HepG2 (cell line): ENCODE results near the gene MRPL2. TPM values are rescaled to one million over a fixed set of nuclear protein-coding genes. Genes with fewer than 3 reads are reported as not detected.

Experiments used
- CAMTA2 ChIP-seq: sonication (generic); formaldehyde crosslinking; IDR thresholded peaks from 2 replicates; pipeline ENCODE4 v1.4.0; 2020; ENCODE audit warnings: mild to moderate bottlenecking, missing genetic modification reagents, borderline replicate concordance
- DNMT1 ChIP-seq: sonication (generic); formaldehyde crosslinking; IDR thresholded peaks from 2 replicates; pipeline ENCODE4 v1.5.1; 2020; ENCODE audit warnings: mild to moderate bottlenecking, missing genetic modification reagents
- DNMT3B ChIP-seq: conservative IDR thresholded peaks from 2 replicates; pipeline ENCODE4 v1.6.1; 2016; ENCODE audit warnings: missing biosample characterization, control low read depth
- ELF1 ChIP-seq: sonication (generic); formaldehyde crosslinking; IDR thresholded peaks from 2 replicates; pipeline ENCODE4 v1.4.0; 2020; ENCODE audit warnings: missing genetic modification reagents
- GLI4 ChIP-seq: sonication (generic); formaldehyde crosslinking; IDR thresholded peaks from 2 replicates; pipeline ENCODE4 v1.5.1; 2020; ENCODE audit warnings: missing genetic modification reagents, mild to moderate bottlenecking, moderate library complexity, borderline replicate concordance
- RAD21 ChIP-seq: fragments of 450-650 bp; formaldehyde crosslinking; IDR thresholded peaks from 2 replicates; pipeline ENCODE4 v1.5.0; 2020; ENCODE audit warnings: mild to moderate bottlenecking
- RBFOX2 ChIP-seq: fragments of 200-400 bp; formaldehyde crosslinking; IDR thresholded peaks from 2 replicates; pipeline ENCODE4 v1.6.1; 2017; ENCODE audit warnings: low read depth, mild to moderate bottlenecking, low read length
- REL ChIP-seq: sonication (generic); formaldehyde crosslinking; conservative IDR thresholded peaks from 2 replicates; pipeline ENCODE4 v1.8.0; 2022; ENCODE audit warnings: mild to moderate bottlenecking, missing genetic modification reagents, moderate library complexity
- SNAI1 ChIP-seq: sonication (generic); formaldehyde crosslinking; IDR thresholded peaks from 2 replicates; pipeline ENCODE4 v1.5.0; 2020; ENCODE audit warnings: mild to moderate bottlenecking, missing genetic modification reagents, borderline replicate concordance
- TOPORS ChIP-seq: sonication (generic); formaldehyde crosslinking; IDR thresholded peaks from 2 replicates; pipeline ENCODE4 v1.8.0; 2023; ENCODE audit warnings: mild to moderate bottlenecking, missing genetic modification reagents
- ZNF761 ChIP-seq: sonication (generic); formaldehyde crosslinking; conservative IDR thresholded peaks from 2 replicates; pipeline ENCODE4 v1.4.0; 2020; ENCODE audit warnings: mild to moderate bottlenecking, missing genetic modification reagents
- ZNF777 ChIP-seq: sonication (generic); formaldehyde crosslinking; IDR thresholded peaks from 2 replicates; pipeline ENCODE4 v1.4.0; 2020; ENCODE audit warnings: missing genetic modification reagents
- polyA plus RNA-seq, 8 experiments: library from polyadenylated mRNA; depleted of rRNA in 3 of 8; stranded (reverse) in 7 of 8; unstranded in 1 of 8; fragments of >200 nt; fragmentation: Illumina TruSeq in 4 of 8; extraction: Trizol in 4 of 8; gene quantifications; 2 replicates each; pipeline versions ENCODE4 v1.2.1 to v1.2.3, GENCODE V29; 2011 to 2016; ENCODE audit warnings: low read depth in 4 of 8, missing spikeins in 1 of 8, mixed read lengths in 1 of 8; ENCODE audit not compliant: insufficient read depth in 1 of 8
- total RNA-seq, 5 experiments: library from RNA; depleted of rRNA; stranded (reverse); fragments of >200 nt; fragmentation: Illumina TruSeq; extraction: Trizol; gene quantifications; 2 replicates each; pipeline ENCODE4 v1.2.3, GENCODE V29; 2016; ENCODE audit warnings: low read depth in 1 of 5
- TF ChIP-seq, protein P1 (sequence below): sonication (generic); formaldehyde crosslinking; IDR thresholded peaks from 2 replicates; pipeline ENCODE4 v1.5.0; 2020; ENCODE audit warnings: missing genetic modification reagents, mild to moderate bottlenecking, borderline replicate concordance
- TF ChIP-seq, protein P2 (sequence below), 2 experiments: sonication (generic) in 1 of 2; formaldehyde crosslinking in 1 of 2; IDR thresholded peaks; 2 replicates each; pipeline versions ENCODE4 v1.6.1 to v1.9.0; 2014 to 2022; ENCODE audit warnings: antibody characterized with exemption in 1 of 2, borderline replicate concordance in 1 of 2, inconsistent platforms in 1 of 2, low read depth in 1 of 2, missing genetic modification reagents in 1 of 2
- TF ChIP-seq, protein P3 (sequence below): sonication (generic); formaldehyde crosslinking; IDR thresholded peaks from 2 replicates; pipeline ENCODE4; 2020; ENCODE audit warnings: missing genetic modification reagents, mild to moderate bottlenecking, borderline replicate concordance
- TF ChIP-seq, protein P4 (sequence below): sonication (generic); formaldehyde crosslinking; IDR thresholded peaks from 2 replicates; pipeline ENCODE4 v1.5.0; 2020; ENCODE audit warnings: missing genetic modification reagents

The MRPL2 gene
- total and polyA plus RNA-seq, 2 of the 13 experiments (the other 11 are each of a cell fraction or from before 2014, with no cell fraction given), result 56.8 to 65.6 TPM

DNA sequence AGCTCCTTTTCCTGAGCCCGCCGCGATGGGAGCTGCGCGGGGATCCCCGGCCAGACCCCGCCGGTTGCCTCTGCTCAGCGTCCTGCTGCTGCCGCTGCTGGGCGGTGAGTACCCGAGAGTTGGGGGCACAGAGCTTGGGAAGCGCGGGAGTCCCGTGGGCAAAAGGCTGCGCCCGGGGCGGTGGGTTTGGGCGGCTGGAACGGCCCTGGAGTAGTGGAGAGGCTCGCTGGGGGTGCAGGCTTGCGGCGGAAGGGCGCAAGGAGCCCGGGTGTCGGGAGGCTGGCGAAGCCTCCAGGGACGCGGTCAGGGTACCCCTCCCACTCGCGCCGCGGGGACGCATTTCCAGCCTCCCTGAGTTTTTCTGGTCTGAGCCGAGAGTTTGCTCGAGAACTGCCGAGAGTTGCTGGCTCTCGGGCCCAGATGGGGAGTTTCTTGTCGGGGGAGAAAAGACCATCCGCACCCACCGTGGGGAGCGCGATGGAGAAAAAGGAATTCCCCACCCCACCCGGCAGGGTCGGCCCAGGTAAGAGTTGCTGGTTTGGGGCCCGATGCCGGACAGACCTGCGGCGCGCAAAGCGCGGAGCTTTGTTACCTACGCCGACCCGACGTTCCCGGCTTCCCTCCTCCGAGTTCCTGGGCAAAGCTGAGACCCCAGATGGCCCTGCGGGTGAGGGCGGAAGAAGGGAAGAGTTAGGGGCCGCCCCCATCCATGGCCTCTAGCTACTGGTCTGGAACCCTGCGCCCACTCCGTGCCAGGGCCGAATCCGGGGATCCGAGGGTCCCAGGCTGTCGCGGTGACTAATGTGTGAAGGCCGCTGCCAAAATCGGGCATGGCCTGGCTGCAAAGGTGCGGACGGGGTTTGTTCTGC is 17.5 kb upstream of the MRPL2 start (continued):
- TF ChIP-seq, protein P1, sequence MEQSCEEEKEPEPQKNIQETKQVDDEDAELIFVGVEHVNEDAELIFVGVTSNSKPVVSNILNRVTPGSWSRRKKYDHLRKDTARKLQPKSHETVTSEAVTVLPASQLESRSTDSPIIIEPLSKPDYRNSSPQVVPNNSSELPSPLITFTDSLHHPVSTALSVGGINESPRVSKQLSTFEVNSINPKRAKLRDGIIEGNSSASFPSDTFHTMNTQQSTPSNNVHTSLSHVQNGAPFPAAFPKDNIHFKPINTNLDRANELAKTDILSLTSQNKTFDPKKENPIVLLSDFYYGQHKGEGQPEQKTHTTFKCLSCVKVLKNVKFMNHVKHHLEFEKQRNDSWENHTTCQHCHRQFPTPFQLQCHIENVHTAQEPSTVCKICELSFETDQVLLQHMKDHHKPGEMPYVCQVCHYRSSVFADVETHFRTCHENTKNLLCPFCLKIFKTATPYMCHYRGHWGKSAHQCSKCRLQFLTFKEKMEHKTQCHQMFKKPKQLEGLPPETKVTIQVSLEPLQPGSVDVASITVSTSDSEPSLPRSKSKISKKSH (CRISPR knock-in tag), result peak; percentile 42; the same call in 1 of the 2 replicates
- TF ChIP-seq REL (peak; percentile 46; the same call in 1 of the 2 replicates), DNMT3B (CRISPR knock-in tag) (0 out of 2 replicates have a peak, but pooled peaks have one; percentile 63), RBFOX2 (peak; percentile 76), ZNF761 (peak; percentile 38), DNMT1 (CRISPR knock-in tag) (no peak), TOPORS (CRISPR knock-in tag) (peak; percentile 73; the same call in 1 of the 2 replicates), ZNF777 (CRISPR knock-in tag) (peak; percentile 45), CAMTA2 (CRISPR knock-in tag) (no peak), RAD21 (CRISPR knock-in tag) (peak; percentile 45; the same call in 1 of the 2 replicates), SNAI1 (CRISPR knock-in tag) (0 out of 2 replicates have a peak, but pooled peaks have one; percentile 60), GLI4 (CRISPR knock-in tag) (peak; percentile 6; the same call in 1 of the 2 replicates), ELF1 (CRISPR knock-in tag) (peak; percentile 58)
- TF ChIP-seq, protein P2, sequence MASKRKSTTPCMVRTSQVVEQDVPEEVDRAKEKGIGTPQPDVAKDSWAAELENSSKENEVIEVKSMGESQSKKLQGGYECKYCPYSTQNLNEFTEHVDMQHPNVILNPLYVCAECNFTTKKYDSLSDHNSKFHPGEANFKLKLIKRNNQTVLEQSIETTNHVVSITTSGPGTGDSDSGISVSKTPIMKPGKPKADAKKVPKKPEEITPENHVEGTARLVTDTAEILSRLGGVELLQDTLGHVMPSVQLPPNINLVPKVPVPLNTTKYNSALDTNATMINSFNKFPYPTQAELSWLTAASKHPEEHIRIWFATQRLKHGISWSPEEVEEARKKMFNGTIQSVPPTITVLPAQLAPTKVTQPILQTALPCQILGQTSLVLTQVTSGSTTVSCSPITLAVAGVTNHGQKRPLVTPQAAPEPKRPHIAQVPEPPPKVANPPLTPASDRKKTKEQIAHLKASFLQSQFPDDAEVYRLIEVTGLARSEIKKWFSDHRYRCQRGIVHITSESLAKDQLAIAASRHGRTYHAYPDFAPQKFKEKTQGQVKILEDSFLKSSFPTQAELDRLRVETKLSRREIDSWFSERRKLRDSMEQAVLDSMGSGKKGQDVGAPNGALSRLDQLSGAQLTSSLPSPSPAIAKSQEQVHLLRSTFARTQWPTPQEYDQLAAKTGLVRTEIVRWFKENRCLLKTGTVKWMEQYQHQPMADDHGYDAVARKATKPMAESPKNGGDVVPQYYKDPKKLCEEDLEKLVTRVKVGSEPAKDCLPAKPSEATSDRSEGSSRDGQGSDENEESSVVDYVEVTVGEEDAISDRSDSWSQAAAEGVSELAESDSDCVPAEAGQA (IDR thresholded peaks at IDR 0.05; ENCODE audit: low read depth), result no peak
- TF ChIP-seq, protein P2 (CRISPR knock-in tag; IDR thresholded peaks at IDR 0.05; ENCODE audit: borderline replicate concordance), result no peak
- TF ChIP-seq, protein P3, sequence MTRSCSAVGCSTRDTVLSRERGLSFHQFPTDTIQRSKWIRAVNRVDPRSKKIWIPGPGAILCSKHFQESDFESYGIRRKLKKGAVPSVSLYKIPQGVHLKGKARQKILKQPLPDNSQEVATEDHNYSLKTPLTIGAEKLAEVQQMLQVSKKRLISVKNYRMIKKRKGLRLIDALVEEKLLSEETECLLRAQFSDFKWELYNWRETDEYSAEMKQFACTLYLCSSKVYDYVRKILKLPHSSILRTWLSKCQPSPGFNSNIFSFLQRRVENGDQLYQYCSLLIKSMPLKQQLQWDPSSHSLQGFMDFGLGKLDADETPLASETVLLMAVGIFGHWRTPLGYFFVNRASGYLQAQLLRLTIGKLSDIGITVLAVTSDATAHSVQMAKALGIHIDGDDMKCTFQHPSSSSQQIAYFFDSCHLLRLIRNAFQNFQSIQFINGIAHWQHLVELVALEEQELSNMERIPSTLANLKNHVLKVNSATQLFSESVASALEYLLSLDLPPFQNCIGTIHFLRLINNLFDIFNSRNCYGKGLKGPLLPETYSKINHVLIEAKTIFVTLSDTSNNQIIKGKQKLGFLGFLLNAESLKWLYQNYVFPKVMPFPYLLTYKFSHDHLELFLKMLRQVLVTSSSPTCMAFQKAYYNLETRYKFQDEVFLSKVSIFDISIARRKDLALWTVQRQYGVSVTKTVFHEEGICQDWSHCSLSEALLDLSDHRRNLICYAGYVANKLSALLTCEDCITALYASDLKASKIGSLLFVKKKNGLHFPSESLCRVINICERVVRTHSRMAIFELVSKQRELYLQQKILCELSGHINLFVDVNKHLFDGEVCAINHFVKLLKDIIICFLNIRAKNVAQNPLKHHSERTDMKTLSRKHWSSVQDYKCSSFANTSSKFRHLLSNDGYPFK (CRISPR knock-in tag), result peak; percentile 75; the same call in 1 of the 2 replicates
- TF ChIP-seq, protein P4, sequence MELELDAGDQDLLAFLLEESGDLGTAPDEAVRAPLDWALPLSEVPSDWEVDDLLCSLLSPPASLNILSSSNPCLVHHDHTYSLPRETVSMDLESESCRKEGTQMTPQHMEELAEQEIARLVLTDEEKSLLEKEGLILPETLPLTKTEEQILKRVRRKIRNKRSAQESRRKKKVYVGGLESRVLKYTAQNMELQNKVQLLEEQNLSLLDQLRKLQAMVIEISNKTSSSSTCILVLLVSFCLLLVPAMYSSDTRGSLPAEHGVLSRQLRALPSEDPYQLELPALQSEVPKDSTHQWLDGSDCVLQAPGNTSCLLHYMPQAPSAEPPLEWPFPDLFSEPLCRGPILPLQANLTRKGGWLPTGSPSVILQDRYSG (CRISPR knock-in tag), result peak; percentile 79; the same call in 1 of the 2 replicates
